Chondrocyte (in vitro differentiated cells): Measurements from ENCODE around the gene GTF2H4. TPM values are rescaled to one million over a fixed set of nuclear protein-coding genes. Genes with fewer than 3 reads are reported as not detected.

Experiments used
- DNase-seq: peaks from one replicate; pipeline ENCODE4 v3.0.0; 2021; ENCODE audit warnings: mixed read lengths, low spot score
- H3K27ac Mint-ChIP-seq: one replicate; pipeline ENCODE4 v1.8.0; 2021; ENCODE audit warnings: mild to moderate bottlenecking, moderate library complexity, mixed read lengths; ENCODE audit not compliant: unreplicated experiment
- H3K27me3 Mint-ChIP-seq: 2 replicates; pipeline ENCODE4 v1.8.0; 2021; ENCODE audit warnings: low read depth, mixed read lengths
- H3K36me3 Mint-ChIP-seq: 2 replicates; pipeline ENCODE4 v1.8.0; 2021; ENCODE audit warnings: low read depth, mixed read lengths
- H3K4me1 Mint-ChIP-seq: 2 replicates; pipeline ENCODE4 v1.8.0; 2021; ENCODE audit warnings: low read depth, mild to moderate bottlenecking, mixed read lengths
- H3K4me3 Mint-ChIP-seq: one replicate; pipeline ENCODE4 v1.8.0; 2021; ENCODE audit warnings: mild to moderate bottlenecking, moderate library complexity, mixed read lengths; ENCODE audit not compliant: unreplicated experiment
- H3K9me3 Mint-ChIP-seq: 2 replicates; pipeline ENCODE4 v1.8.0; 2021; ENCODE audit warnings: low read depth, mixed read lengths
- total RNA-seq: library from RNA; stranded (reverse); gene quantifications from 3 replicates; pipeline ENCODE4 v1.2.1, GENCODE V29; 2021
- TF ChIP-seq, protein P1 (sequence below): fragments of 200-600 bp; sonication (generic); IDR thresholded peaks from 2 replicates; pipeline ENCODE4 v1.5.0; 2021; ENCODE audit warnings: antibody characterized with exemption, mild to moderate bottlenecking, moderate library complexity

GTF2H4 gene
- total RNA-seq, 1 donor from 2014 or later = 39.5 TPM

DNA sequence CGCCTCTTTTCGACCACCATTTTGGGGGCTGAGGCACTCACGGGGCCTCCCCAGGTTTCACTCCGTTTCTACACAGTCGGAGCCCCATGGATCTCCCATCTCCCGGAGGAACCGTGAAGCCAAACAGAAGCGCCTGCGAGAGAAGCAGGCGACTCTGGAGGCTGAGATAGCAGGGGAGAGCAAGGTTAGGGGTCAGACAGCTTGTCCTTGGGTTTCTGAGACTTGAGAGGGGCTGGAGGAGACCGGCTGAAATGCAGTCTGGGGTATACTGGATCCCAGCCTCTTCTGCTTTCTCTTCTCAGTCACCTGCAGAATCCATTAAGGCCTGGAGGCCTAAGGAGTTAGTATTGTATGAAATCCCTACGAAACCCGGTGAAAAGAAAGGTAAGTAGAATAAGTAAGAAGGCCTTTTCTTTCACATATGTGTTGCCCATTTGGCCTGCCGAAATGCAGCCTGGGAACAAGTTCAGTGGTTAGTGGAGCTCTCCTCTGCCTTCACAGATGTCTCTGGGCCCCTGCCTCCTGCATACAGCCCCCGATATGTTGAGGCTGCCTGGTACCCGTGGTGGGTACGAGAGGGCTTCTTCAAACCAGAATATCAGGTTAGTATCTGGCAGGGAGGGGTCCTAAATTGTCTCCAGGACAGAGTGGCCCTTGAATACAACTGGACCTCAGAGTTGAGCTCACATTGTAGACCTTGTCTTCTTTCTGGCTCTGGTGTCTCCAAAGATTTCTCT is 7.0 kb downstream of the GTF2H4 start:
- TF ChIP-seq, protein P1, sequence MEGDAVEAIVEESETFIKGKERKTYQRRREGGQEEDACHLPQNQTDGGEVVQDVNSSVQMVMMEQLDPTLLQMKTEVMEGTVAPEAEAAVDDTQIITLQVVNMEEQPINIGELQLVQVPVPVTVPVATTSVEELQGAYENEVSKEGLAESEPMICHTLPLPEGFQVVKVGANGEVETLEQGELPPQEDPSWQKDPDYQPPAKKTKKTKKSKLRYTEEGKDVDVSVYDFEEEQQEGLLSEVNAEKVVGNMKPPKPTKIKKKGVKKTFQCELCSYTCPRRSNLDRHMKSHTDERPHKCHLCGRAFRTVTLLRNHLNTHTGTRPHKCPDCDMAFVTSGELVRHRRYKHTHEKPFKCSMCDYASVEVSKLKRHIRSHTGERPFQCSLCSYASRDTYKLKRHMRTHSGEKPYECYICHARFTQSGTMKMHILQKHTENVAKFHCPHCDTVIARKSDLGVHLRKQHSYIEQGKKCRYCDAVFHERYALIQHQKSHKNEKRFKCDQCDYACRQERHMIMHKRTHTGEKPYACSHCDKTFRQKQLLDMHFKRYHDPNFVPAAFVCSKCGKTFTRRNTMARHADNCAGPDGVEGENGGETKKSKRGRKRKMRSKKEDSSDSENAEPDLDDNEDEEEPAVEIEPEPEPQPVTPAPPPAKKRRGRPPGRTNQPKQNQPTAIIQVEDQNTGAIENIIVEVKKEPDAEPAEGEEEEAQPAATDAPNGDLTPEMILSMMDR = no peak
- no peak for DNase-seq
- Mint-ChIP-seq H3K4me1 (peaks cover 44% of the 10 kb centered on the region), H3K9me3 (no peaks in the 10 kb centered on the region), H3K27ac (peak overlapping the region; percentile 90), H3K36me3 (peaks cover 24% of the 10 kb centered on the region), H3K27me3 (no peaks in the 10 kb centered on the region), H3K4me3 (peak overlapping the region; percentile 83)

DNA sequence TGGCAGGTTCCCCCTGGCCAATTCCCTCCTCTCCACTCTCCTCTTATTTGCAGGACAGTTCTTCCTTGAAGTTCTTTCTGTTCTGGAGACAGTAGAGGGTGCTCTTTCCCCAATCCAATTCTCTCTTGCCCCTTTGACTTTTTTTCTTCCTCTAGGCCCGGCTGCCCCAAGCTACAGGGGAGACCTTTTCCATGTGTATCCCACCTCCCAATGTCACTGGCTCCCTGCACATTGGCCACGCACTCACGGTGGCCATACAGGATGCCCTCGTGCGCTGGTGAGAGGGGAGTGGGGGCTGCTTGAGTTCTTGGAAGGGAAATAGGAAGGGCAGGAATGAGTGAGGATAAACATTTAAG is 7.6 kb downstream of the GTF2H4 start:
- DNase-seq = no peak
- Mint-ChIP-seq H3K27me3 (no peaks in the 10 kb centered on the region), H3K36me3 (peaks cover 25% of the 10 kb centered on the region), H3K4me1 (peaks cover 44% of the 10 kb centered on the region), H3K9me3 (no peaks in the 10 kb centered on the region), H3K27ac (peak overlapping the region; percentile 57), H3K4me3 (no peak overlapping the region)
- TF ChIP-seq, protein P1 = peak; percentile 89

DNA sequence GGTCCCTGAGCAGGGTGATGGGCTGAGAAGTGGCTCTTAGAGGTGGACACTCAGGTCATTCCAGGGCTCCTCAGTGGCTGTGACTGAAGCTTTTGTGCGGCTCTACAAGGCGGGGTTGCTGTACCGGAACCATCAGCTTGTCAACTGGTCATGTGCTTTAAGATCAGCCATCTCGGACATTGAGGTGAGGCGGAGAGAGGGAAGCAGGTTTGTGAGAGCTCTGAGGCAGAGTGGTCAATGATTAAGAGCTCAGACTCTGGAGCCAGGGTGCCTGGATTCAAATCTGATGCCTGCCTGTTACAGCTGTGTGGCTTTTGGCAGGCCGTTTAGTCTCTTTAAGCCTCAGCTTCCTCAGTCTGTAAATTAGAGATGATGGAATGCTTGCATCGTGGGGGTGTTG is 9.0 kb downstream of the GTF2H4 start:
- H3K36me3 Mint-ChIP-seq = peaks cover 24% of the 10 kb centered on the region
- H3K27ac Mint-ChIP-seq = no peak overlapping the region
- DNase-seq = no peak
- no peaks in the 10 kb centered on the region for H3K9me3 Mint-ChIP-seq
- no peak overlapping the region for H3K4me3 Mint-ChIP-seq
- peaks cover 44% of the 10 kb centered on the region for H3K4me1 Mint-ChIP-seq
- TF ChIP-seq, protein P1 = no peak
- no peaks in the 10 kb centered on the region for H3K27me3 Mint-ChIP-seq

DNA sequence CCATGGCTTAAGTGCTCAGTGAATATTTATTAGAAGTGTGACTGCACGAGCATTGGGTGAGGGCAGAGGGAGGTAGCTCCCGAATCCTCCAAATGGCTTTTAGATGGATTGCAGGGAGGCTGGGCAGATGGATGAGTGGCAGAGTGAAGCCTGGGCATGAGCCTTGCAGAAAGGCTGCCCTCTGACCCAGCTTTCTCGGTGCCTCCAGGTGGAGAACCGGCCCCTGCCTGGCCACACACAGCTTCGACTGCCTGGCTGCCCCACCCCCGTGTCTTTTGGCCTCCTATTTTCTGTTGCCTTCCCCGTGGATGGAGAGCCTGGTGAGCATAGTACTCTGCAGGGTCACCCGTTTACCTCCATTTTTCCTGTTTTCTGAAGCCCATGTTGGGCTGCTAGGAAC is 9.5 kb downstream of the GTF2H4 start:
- H3K9me3 Mint-ChIP-seq = no peaks in the 10 kb centered on the region
- peaks cover 29% of the 10 kb centered on the region for H3K36me3 Mint-ChIP-seq
- no peak overlapping the region for H3K4me3 Mint-ChIP-seq
- TF ChIP-seq, protein P1 = no peak
- no peak overlapping the region for H3K27ac Mint-ChIP-seq
- no peaks in the 10 kb centered on the region for H3K27me3 Mint-ChIP-seq
- no peak for DNase-seq
- H3K4me1 Mint-ChIP-seq = peaks cover 41% of the 10 kb centered on the region

DNA sequence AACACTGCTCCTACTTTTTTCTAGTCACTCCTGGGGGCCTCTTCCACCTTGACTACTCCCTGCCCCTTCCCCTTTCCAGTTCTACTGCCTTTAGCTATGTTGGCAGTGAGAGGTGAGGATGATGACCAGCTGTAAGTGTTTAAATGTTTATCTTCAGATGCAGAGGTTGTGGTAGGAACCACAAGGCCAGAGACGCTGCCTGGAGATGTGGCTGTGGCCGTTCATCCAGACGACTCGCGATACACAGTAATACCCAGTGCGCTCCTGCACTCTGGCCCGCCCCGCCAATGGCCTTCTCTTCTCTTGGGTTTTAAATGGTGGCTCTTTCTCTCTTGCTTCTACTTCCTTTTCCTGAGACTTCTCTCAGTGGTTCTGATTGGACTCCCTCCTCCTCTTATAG is 10.7 kb downstream of the GTF2H4 start:
- no peaks in the 10 kb centered on the region for H3K27me3 Mint-ChIP-seq
- H3K27ac Mint-ChIP-seq = no peak overlapping the region
- peaks cover 30% of the 10 kb centered on the region for H3K4me1 Mint-ChIP-seq
- H3K4me3 Mint-ChIP-seq = no peak overlapping the region
- no peaks in the 10 kb centered on the region for H3K9me3 Mint-ChIP-seq
- DNase-seq = no peak
- H3K36me3 Mint-ChIP-seq = peaks cover 37% of the 10 kb centered on the region
- TF ChIP-seq, protein P1 = no peak
